Mesenteric fat pad (tissue), 1 donor: ENCODE results near the gene ITGB8. TPM values are rescaled to one million over a fixed set of nuclear protein-coding genes. Genes with fewer than 3 reads are reported as not detected.

Experiments used
- DNase-seq: peaks from one replicate; pipeline ENCODE4 v3.0.0-alpha.2; 2020; ENCODE audit warnings: low spot score
- total RNA-seq: library from RNA; stranded (reverse); fragmentation: NEBNext Ultra II Directional; extraction: Animal tissue kit (Norgen Biotek cat#: 25700); gene quantifications from one replicate; pipeline ENCODE4 v1.2.1, GENCODE V29; 2021
- donor health status: DM: yes; HTN: yes; CAD: no.

ITGB8 gene
- total RNA-seq, 1 donor from 2014 or later = 6.1 TPM

GRCh38 chr7:20307119-20307518 lies 23.6 kb upstream of the ITGB8 start:
- DNase-seq = no peak

GRCh38 chr7:20307901-20308300 lies 22.8 kb upstream of the ITGB8 start:
- DNase-seq = no peak

- no peak for DNase-seq
These were observed 20.4 kb upstream of the ITGB8 start for GRCh38 chr7:20310301-20310700.

- DNase-seq = no peak
These were observed 19.5 kb upstream of the ITGB8 start for GRCh38 chr7:20310963-20311742.

GRCh38 chr7:20311743-20312042 lies 19.0 kb upstream of the ITGB8 start:
- no peak for DNase-seq

GRCh38 chr7:20312562-20312961 lies 18.1 kb upstream of the ITGB8 start:
- no peak for DNase-seq

GRCh38 chr7:20313626-20314025 lies 17.1 kb upstream of the ITGB8 start:
- no peak for DNase-seq

- DNase-seq = no peak
These were observed 16.5 kb upstream of the ITGB8 start for GRCh38 chr7:20314198-20314597.

GRCh38 chr7:20316706-20317105 lies 14.0 kb upstream of the ITGB8 start:
- no peak for DNase-seq

- DNase-seq = no peak
These were observed 13.3 kb upstream of the ITGB8 start for GRCh38 chr7:20317413-20317812.

- DNase-seq = no peak
These were observed 11.8 kb upstream of the ITGB8 start for GRCh38 chr7:20318933-20319332.

- no peak for DNase-seq
These were observed 10.4 kb upstream of the ITGB8 start for GRCh38 chr7:20320322-20320721.

- no peak for DNase-seq
These were observed 9.9 kb upstream of the ITGB8 start for GRCh38 chr7:20320786-20321185.

- no peak for DNase-seq
These were observed 7.1 kb upstream of the ITGB8 start for GRCh38 chr7:20323595-20323994.

GRCh38 chr7:20326342-20326741 lies 4.4 kb upstream of the ITGB8 start:
- no peak for DNase-seq

- DNase-seq = no peak
These were observed 3.6 kb upstream of the ITGB8 start for GRCh38 chr7:20327055-20327454.

- DNase-seq = no peak
These were observed 2.7 kb upstream of the ITGB8 start for GRCh38 chr7:20328027-20328426.

GRCh38 chr7:20328692-20329091 lies 2.0 kb upstream of the ITGB8 start:
- no peak for DNase-seq

- no peak for DNase-seq
These were observed 1.1 kb upstream of the ITGB8 start for GRCh38 chr7:20329389-20330238.

- no peak for DNase-seq
These were observed 519 bp downstream of the ITGB8 start for GRCh38 chr7:20330928-20331909.
